ENCODE measurements around the gene SCMH1.

Gene SCMH1

DNA sequence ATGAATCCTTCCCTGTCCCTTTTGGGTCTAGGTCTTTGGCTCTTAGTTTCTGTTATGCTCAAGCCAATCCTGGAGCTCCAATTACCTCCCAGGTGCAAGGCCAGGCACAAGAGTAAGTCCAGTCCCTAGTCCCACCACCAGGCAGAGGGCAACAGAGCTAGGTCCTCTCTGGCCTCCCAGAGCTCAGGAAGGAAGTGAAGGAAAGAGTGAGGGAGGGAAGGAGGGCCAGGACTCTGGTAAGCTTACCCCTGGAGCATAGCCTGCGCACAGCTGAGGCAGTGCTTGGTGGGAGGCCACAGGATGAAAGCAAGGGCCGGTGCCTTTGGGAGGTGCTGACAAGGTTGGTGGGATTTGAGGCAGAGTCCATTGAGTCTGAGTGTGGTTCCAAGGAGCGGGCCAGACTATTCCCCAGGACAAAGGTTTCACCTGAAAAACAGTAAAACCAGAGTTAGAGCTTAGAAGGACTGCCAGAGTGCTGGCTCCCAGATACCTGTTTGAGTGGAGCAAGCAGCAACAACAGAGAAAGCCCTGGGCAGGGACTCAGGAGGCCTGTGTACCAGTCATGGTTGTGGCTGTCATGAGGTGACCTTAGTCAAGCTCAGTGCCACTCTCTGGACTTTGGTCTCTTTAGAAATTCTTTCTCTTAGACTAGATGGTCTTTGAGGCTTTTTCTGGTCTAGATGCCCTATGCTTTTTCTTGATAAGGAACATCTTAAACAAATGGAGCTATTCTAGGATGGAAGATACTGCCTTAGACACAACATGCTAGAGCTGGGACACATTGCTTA lies 204.8 kb downstream of the SCMH1 start:
- peaks cover 3% of the 10 kb centered on the region for H3K36me3 ChIP-seq (replicated peaks; ENCODE audit: low read depth, low read length)

DNA sequence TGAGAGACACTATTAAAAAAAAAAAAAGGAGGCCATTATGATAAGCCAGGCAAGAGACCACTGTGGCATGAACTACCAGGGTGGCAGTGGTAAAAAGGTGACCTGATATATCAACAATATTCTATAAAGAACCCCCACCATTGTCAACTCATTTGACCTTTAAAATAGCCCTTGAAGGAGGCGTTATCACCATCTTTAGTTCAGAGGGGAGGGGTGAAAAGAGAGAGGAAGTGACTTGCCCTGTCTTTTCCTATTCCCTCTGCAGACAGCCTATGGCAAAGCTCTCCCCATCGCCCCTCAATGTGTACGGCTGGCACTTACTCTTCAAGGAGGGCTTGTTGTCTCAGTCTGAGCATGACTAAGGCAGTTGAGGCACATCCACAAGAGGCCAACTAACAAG lies 208.8 kb downstream of the SCMH1 start:
- no peak overlapping the region for H3K9ac ChIP-seq (ENCODE audit: low read length)
- TF ChIP-seq EZH2phosphoT487 (IDR thresholded peaks at IDR 0.05; ENCODE audit: low read depth), result no peak
- TF ChIP-seq, protein P1, sequence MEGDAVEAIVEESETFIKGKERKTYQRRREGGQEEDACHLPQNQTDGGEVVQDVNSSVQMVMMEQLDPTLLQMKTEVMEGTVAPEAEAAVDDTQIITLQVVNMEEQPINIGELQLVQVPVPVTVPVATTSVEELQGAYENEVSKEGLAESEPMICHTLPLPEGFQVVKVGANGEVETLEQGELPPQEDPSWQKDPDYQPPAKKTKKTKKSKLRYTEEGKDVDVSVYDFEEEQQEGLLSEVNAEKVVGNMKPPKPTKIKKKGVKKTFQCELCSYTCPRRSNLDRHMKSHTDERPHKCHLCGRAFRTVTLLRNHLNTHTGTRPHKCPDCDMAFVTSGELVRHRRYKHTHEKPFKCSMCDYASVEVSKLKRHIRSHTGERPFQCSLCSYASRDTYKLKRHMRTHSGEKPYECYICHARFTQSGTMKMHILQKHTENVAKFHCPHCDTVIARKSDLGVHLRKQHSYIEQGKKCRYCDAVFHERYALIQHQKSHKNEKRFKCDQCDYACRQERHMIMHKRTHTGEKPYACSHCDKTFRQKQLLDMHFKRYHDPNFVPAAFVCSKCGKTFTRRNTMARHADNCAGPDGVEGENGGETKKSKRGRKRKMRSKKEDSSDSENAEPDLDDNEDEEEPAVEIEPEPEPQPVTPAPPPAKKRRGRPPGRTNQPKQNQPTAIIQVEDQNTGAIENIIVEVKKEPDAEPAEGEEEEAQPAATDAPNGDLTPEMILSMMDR (IDR thresholded peaks at IDR 0.05; ENCODE audit: low read depth, low read length), result no peak
- no peak overlapping the region for H3K4me3 ChIP-seq (ENCODE audit: low read length)
- no peaks in the 10 kb centered on the region for H4K20me1 ChIP-seq (ENCODE audit: insufficient read depth, low read length)
- H3K4me2 ChIP-seq (ENCODE audit: low read length), result no peak overlapping the region
- H3K4me1 ChIP-seq (ENCODE audit: low read length), result peaks cover 8% of the 10 kb centered on the region
- H3K36me3 ChIP-seq (replicated peaks; ENCODE audit: low read depth, low read length), result peaks cover 7% of the 10 kb centered on the region
- H3K79me2 ChIP-seq (ENCODE audit: low read length), result no peaks in the 10 kb centered on the region
- no peak overlapping the region for H2AFZ ChIP-seq (ENCODE audit: low read depth, low read length)
- no peaks in the 10 kb centered on the region for H3K27me3 ChIP-seq (ENCODE audit: low read depth, low read length)
- H3K27ac ChIP-seq (ENCODE audit: low read length), result no peak overlapping the region
- H3K9me3 ChIP-seq (ENCODE audit: insufficient read depth, low read length), result no peaks in the 10 kb centered on the region

More for the DNA sequence above, 204.8 kb downstream of the SCMH1 start:
- H3K9ac ChIP-seq (ENCODE audit: low read length), result no peak overlapping the region
- H3K79me2 ChIP-seq (ENCODE audit: low read length), result no peaks in the 10 kb centered on the region
- no peak overlapping the region for H3K4me3 ChIP-seq (ENCODE audit: low read length)
- peaks cover 4% of the 10 kb centered on the region for H3K4me1 ChIP-seq (ENCODE audit: low read length)
- H3K27ac ChIP-seq (ENCODE audit: low read length), result no peak overlapping the region
- no peak for TF ChIP-seq EZH2phosphoT487 (IDR thresholded peaks at IDR 0.05; ENCODE audit: low read depth)
- TF ChIP-seq, protein P1 (IDR thresholded peaks at IDR 0.05; ENCODE audit: low read depth, low read length), result no peak
- no peaks in the 10 kb centered on the region for H3K9me3 ChIP-seq (ENCODE audit: insufficient read depth, low read length)
- no peaks in the 10 kb centered on the region for H4K20me1 ChIP-seq (ENCODE audit: insufficient read depth, low read length)
- H3K27me3 ChIP-seq (ENCODE audit: low read depth, low read length), result no peaks in the 10 kb centered on the region
- no peak overlapping the region for H3K4me2 ChIP-seq (ENCODE audit: low read length)
- H2AFZ ChIP-seq (ENCODE audit: low read depth, low read length), result no peak overlapping the region

GRCh38 chr1:41032147-41032546 lies 210.0 kb downstream of the SCMH1 start:
- Histone ChIP-seq H3K4me1 (ENCODE audit: low read length) (peaks cover 8% of the 10 kb centered on the region), H3K4me3 (ENCODE audit: low read length) (no peak overlapping the region), H3K9ac (ENCODE audit: low read length) (no peak overlapping the region), H3K27me3 (ENCODE audit: low read depth, low read length) (no peaks in the 10 kb centered on the region), H4K20me1 (ENCODE audit: insufficient read depth, low read length) (no peaks in the 10 kb centered on the region), H3K79me2 (ENCODE audit: low read length) (no peaks in the 10 kb centered on the region), H3K27ac (ENCODE audit: low read length) (no peak overlapping the region), H3K4me2 (ENCODE audit: low read length) (no peak overlapping the region), H3K9me3 (ENCODE audit: insufficient read depth, low read length) (no peaks in the 10 kb centered on the region), H2AFZ (ENCODE audit: low read depth, low read length) (no peak overlapping the region), H3K36me3 (replicated peaks; ENCODE audit: low read depth, low read length) (peaks cover 7% of the 10 kb centered on the region)
- TF ChIP-seq EZH2phosphoT487 (IDR thresholded peaks at IDR 0.05; ENCODE audit: low read depth), result no peak
- TF ChIP-seq, protein P1 (IDR thresholded peaks at IDR 0.05; ENCODE audit: low read depth, low read length), result no peak

- Histone ChIP-seq H3K9ac (ENCODE audit: low read length) (no peak overlapping the region), H4K20me1 (ENCODE audit: insufficient read depth, low read length) (no peaks in the 10 kb centered on the region), H2AFZ (ENCODE audit: low read depth, low read length) (no peak overlapping the region), H3K36me3 (replicated peaks; ENCODE audit: low read depth, low read length) (peaks cover 4% of the 10 kb centered on the region), H3K9me3 (ENCODE audit: insufficient read depth, low read length) (no peaks in the 10 kb centered on the region), H3K27me3 (ENCODE audit: low read depth, low read length) (no peaks in the 10 kb centered on the region), H3K27ac (ENCODE audit: low read length) (no peak overlapping the region), H3K79me2 (ENCODE audit: low read length) (no peaks in the 10 kb centered on the region), H3K4me1 (ENCODE audit: low read length) (peaks cover 8% of the 10 kb centered on the region), H3K4me3 (ENCODE audit: low read length) (no peak overlapping the region), H3K4me2 (ENCODE audit: low read length) (no peak overlapping the region)
- TF ChIP-seq, protein P1 (IDR thresholded peaks at IDR 0.05; ENCODE audit: low read depth, low read length), result no peak
- no peak for TF ChIP-seq EZH2phosphoT487 (IDR thresholded peaks at IDR 0.05; ENCODE audit: low read depth)
These were observed 211.1 kb downstream of the SCMH1 start for GRCh38 chr1:41030872-41031616.

Data from OCI-LY3 (cell line).